GM20431 (cell line): Measurements from ENCODE around the gene QSOX2.

Source experiments
- in situ Hi-C: fragments of 300-500 bp; cut with MseI, MboI; formaldehyde crosslinking; loops from one replicate; pipeline ENCODE4 v1.15.0; 2020; ENCODE audit warnings: low sequenced_read_pairs; ENCODE audit not compliant: unreplicated experiment

The QSOX2 gene, protein sequence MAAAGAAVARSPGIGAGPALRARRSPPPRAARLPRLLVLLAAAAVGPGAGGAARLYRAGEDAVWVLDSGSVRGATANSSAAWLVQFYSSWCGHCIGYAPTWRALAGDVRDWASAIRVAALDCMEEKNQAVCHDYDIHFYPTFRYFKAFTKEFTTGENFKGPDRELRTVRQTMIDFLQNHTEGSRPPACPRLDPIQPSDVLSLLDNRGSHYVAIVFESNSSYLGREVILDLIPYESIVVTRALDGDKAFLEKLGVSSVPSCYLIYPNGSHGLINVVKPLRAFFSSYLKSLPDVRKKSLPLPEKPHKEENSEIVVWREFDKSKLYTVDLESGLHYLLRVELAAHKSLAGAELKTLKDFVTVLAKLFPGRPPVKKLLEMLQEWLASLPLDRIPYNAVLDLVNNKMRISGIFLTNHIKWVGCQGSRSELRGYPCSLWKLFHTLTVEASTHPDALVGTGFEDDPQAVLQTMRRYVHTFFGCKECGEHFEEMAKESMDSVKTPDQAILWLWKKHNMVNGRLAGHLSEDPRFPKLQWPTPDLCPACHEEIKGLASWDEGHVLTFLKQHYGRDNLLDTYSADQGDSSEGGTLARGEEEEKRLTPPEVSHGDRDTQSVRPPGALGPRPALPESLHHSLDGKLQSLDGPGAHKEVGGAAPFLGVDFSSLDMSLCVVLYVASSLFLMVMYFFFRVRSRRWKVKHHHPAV

DNA sequence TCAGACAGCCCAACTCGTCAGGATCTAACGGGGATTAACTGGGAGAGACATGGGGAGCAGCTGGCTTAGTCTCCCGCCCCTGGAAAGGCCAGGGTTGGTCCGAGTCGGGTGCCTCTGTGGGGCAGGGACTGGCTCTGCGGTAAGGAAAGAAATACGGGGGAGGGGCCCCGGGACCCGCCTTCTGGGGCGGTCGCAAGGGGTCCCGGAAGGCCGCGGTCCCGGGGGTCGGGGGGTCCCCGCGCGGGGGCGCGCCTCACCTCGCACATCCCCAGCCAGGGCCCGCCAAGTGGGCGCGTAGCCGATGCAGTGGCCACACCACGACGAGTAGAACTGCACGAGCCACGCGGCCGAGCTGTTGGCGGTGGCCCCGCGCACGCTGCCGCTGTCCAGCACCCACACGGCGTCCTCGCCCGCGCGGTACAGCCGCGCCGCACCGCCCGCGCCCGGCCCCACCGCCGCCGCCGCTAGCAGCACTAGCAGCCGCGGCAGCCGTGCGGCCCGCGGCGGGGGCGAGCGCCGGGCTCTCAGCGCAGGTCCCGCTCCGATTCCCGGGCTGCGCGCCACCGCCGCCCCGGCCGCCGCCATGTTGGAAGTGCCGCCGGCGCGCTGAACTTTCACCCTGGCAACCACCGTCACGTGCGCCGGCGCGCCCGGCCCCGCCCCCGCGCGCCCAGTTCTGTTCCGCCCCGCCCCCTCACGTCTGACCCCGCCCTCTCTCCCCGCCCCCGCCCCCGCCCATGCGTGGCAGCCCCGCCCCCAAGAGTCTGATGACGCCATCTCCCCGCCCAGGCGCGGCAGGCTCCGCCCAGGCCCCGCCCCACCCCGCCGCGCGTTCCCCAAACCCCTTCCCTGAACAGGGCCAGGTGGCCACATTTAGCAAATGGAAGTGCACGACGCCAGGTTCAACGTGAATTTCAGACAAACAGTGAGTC is at the start of gene QSOX2:
QSOX2 (minus strand) TSS at position 594 of the 932 bp plus-strand sequence; CDS start at position 585, 9 bp downstream.
- in situ Hi-C loops, result no loop called here

DNA sequence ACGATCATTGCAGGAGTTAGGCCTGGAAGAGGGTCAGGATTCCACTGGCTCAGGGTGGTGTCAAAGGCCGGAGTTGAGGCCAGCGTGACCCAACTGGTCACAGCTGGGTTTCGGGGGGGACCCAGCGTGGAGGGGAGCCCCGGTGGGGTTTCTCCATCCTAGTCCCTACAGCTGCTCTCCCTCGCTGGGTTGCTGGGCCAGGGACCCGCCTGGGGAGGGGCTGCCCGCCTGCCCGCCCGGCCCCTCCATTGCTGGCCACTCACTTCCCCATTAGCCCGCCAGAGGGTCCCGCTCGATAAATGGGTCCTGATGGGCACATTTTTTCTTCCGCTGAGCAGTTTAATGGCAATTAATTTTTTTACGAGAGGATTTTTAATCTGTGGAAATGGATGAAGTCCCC is 49.4 kb upstream of the QSOX2 start:
- in situ Hi-C loops, result no loop called here

DNA sequence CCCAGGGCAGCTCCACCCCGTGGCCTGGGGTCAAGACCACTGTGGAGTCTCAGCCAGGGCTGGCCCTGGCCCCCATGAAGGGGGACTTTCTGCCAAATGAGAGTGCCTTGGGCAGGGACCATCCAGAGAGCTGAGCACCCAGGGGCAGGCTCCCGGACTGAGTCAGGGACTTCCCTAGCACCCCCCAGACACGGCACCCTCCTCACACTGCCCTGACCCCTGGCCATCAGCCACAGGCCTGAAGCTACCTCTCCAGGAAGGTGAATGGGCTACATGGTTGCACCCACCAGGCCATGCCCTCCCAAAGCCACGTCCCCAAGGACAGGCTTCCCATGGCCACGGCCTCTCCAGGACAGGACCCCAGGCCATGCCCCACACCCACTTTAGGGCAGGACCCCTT is 48.8 kb upstream of the QSOX2 start:
- in situ Hi-C loops, result no loop called here

DNA sequence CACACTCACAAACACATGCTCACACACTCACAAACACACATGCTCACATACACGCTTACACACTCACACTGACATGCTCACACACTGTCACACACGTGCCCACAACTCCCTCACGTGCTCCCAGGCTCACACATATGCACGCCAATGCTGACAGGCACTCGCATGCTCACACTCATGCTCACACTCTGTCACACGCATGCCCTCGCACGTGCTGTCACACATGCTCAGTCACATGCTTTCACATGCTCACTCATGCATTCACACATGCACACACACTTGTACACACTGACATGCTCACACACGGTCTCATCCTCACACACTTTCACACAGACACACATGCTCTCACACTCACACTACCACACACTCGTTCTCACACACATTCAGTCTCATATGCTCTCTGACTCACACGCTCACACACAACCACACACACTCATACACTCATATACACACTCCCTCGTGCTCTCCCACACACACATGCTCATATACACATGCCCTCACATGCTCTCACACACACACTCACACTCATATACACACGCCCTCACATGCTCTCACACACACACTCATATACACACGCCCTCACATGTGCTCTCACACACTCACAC is 48.0 kb upstream of the QSOX2 start:
- in situ Hi-C loops, result no loop called here

DNA sequence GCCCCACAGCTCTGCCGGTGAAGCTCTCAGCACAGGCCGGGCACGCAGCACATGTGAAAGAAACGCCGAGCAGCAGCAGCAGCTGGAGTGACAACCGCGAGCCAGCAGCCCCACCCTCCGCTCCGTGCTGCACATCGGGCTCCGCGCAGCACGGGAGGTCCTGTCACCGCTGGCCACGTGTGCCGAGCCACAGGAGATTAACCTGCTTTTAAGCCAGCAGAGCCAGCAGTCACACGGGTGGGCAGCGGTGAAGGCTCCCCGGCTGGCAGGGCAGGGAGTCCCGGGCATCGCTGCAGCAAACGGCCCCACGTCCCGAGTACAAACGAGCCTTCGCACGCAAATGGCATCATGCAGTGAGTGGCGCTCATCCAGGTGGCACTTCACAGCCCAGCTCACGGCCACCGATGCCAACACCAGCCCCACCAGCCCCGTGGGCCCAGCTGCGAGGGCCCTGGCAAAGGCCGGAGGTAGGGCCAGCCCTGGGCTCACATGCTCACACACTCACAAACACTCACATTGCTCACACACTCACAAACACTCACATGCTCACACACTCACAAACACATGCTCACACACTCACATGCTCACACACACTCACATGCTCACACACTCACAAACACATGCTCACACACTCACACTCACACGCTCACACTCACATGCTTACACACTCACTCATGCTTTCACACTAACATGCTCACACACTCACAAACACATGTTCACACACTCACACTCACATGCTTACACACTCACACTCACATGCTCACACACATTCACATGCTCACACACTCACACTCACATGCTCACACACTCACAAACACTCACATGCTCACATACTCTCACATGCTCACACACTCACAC is 47.2 kb upstream of the QSOX2 start:
- in situ Hi-C loops, result no loop called here

DNA sequence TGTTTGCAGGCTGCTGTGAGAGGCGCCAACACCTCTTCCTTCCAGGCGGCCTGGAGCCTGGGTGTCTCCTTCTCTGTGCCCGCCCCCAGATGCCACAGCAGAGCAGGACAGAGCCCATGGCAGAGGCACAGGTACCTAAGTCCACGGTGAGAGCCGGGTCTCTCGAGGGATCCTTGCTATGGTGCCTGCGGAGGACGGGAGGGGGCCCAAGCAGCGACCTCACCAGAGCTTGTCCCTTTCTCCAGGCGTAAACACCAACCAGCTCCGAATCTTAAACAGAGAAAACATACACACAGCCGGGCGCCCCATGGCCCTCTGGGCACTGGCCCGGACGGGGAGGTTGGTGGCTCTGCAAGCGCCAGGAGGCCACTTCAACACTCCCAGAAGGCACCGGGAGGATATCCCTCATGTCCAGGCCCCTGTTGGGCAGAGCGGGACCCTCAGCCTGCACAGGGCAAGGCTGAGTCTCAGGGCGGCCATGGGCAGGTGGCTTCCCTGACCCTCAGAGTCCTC is 46.5 kb upstream of the QSOX2 start:
- in situ Hi-C loops, result no loop called here

DNA sequence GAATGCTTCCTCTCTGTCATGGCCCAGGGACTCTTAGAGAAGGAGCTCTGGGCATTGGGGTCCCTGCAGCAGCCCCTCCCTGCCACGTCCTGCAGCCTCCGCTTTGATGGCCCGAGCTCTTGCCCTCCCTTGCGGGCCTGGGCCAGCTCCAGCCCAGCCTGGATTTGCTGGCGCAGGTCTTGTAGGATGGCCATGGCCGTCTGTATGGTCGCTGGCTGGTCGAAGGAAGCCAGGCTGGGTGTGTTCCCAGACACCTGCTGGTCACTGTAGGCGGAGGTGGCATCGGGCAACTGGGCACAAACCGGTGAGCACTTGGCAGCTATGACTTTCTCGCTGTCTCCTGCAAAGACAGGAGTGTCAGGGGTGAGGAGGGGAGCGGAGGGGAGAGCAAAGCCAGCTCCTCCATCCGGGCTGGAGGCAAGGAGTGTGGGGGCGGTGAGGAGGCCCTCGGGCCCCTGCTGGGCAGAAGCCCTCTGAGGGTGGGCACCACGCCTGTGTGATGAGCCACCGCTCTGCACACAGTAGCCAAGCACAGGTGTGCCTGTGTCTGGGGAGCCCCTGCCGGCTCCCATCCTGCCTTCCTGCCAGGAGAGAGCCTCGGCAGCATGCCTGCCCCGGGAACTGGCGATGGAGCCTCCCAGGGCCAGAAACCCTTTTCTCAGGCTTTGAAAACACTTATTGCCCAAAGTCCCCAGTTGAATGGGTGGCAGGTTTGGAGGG is 45.9 kb upstream of the QSOX2 start:
- in situ Hi-C loops, result no loop called here

DNA sequence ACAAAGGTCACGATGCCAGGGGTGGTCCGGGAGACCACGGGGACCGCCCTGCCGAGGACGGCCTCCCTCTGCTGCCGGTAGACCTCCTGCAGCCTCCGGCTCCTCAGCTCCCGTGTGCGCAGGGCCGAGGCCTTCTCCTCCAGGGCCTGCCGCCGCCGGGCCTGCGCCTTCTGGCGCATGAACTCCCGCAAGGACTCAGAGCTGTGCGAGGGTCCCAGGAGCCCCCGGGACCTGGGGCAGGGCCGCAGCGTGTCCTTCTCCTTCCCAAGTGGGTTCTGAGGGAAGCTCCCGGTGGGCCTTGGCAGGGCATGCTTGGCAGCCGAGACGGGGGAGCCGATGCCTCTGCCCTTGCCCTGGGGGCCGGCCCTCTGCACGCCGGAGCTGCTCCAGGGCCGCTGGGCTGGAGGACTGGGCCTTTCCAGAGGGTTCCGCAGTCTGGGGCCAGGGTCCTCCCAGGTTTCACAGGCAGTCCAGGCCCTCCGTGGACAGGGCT is 44.9 kb upstream of the QSOX2 start:
- in situ Hi-C loops, result no loop called here

DNA sequence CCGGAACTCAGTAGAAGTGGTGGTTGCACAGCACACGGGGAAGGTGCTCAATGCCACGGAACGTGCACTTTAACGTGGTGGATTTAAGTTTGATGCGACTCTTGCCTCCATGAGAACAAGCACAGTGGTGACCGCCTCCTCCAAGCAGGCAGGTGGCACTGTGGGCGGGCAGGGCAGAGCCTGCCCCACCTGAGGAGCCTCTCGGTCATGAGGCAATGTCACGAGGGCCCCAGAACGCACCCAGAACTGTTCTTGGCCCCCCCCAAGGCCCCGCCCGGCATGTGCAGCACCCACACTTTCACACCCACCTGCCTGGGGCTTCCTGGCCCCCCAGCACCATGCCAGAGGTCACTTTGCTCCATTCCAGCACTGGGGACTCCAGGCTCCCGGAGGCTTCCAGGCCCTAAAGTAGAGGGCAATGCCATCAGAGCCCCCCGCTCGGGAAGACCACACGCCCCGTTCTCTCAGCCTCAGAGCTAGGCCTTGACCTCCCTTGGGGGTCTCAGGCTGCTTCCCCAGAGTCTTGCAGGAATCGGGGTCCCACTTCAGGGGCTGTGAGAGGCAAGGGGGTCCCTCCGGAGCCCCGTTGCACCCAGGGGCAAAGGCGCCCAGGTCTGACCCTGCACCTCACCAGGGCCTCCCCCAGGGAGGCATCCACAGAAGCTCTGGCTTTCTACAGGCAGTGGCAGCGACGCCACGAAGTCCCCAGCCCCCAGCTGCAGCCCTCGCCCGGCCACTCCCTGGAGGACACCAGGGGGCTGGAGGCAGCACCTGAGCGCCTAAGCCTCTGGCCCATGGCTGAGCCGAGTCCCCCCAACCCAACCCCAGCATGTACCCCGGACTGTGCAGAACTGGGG is 44.3 kb upstream of the QSOX2 start:
- in situ Hi-C loops, result no loop called here

DNA sequence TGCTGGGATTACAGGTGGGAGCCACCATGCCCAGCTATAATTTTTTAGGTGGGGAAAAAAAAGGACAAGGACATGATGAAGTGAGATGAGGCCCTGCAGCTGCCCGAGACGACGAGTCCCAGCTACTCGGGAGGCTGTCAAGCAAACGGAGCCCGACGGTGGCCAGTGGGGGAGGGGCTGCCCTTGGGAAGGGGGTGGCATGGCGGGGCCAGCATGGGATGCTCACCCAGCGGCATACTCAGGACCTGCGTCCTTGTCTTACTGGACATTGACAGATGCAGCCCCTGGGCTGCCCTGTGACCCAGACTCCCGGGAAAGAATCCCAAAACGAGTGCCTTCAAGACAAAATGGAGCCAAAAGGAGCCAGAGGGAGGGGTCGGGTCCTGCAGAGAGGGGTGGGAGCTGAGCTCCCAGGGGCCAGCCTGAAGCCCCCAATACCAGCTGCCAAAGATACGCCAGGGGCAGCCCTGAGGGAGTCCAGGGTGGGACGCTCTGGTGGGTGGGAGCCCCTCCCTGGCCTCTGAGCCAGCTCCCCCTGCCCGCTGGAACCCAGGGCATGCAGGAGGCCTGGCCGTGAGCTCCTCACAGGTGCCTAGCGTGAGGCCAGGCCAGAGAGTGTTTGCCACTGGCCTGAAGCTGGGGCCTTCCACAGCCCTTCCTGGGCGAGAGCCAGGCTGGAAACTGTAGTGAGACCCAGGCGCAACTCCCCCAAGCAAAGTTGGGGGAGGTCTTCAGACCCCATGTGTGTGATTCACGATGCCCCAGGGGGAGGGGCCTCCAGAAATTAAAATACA is 42.5 kb upstream of the QSOX2 start:
- in situ Hi-C loops, result no loop called here

DNA sequence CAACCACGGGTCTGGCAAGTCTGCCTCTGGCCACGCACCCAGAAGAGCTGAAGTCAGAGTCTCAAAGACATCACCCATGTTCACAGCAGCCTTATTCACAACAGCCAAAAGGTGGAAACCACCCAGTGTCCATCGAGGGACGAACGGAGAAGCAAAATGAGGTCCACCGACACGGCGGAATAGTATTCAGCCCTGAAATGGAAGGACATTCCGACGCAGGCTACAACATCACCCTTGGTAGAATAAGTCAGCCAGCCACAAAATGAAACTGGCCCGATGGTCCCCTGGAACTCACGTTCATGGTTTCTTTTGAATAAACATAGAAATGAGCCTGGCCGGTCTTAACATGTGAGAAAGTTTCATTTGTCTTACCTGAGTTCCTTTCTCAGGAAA is 41.4 kb upstream of the QSOX2 start:
- in situ Hi-C loops, result no loop called here

DNA sequence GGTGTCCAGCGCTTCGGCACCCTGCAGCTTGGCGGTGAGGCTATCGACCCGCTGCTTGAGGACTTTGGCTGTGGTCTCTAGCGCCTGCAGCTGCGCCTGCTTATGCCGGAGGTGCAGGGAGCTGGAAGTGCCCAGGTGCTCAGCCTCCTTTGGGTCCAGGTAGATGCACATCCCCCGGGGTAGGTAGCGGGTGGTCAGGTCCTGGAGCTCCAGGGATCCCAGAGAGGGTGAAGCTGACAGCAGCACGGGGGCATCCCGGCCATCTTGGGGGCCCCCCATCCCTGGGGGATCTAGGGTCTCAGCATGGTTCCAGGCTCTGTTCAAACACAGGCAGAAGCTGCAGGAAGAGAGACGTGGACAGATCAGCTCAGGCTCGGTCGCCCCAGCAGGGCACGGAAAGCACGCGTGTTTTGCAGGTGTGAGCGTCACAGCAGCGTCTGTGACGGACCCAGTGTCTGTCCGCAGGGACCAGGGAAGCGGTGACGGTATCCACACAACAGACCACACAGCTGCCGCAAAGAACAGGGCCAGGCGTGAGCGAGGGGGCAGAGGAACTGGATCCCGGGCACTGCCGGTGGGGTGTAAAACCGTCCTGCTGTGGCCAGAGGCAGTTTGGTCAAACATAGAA is 40.9 kb upstream of the QSOX2 start:
- in situ Hi-C loops, result no loop called here

DNA sequence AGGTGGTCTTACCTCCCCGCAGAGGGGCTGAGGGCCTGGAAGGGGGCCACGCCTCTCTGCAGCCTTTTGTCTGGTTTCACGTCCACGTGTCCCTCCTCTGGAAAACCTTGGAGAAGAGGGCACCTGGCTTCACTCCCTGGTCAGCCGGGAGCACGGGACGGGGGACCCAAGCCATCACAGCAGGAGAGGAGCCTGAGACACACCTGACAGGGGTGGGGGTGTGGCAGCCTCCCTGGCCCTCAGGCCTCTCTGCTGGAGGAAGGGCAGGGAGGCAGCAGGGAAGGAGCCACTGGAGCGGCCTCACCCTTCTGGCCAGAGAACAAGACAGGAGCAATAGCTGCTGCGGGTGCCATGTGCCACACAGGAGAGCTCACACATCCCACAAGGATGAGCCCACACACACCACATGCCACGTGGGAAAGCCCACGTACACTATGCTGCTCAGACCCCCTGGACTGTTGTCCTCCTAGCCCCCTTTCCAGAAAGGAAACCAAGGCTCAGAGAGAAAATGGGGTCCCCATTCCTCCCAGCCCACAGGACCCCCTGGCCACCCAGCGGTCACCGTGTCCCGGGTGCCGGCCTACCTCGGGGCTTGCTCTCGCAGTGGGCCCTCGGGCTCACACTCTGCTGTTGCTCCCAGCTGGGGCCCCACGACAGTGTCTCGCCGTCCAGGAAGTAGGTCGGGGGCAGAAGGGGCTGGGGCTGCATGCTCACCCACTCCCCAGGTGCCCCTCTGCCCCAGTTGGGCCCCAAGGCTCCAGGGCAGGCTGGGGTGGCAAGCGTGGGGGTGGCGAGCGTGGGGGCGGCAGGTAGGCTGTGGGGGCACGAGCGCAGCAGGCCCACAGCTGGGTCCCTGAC is 40.1 kb upstream of the QSOX2 start:
- in situ Hi-C loops, result no loop called here

DNA sequence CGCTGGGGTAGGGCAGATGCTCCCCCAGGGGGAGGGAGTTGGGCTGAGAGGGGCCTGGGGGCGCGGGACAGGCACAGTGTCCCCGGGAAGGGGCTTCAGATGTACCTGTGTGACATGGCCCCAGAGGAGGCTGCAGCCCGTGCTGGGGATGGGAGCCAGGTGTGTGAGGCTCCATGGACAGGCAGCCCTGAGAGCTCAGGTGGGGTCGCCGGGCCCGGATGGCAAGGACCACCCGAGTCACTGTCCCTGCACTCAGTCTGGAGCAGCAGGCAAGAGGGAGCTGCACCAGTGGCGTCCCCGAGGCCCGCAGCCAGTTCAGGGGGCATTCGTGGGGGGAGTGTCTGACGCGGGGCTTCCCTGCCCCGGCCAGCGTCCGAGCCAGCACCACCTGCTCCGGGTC is 39.3 kb upstream of the QSOX2 start:
- in situ Hi-C loops, result no loop called here

DNA sequence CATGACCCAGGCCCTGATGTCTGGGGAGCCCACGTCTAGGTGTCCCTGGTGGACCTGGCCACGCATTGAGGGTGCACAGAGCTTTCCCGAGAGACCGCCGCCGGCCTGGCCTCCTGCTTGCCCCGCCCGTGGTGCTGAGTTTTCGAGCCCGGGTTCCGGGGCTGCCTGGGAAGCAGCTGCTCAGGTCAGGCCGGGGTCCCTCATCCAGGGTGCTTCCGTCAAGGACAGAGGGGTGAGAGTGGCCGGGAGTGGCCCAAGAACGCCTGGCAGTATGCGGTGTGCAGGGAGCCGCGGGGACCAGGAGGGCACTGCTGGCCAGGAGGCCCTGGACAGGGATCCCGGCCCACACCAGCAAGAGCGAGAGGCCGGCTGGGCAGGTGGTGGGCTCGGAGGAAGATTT is 38.7 kb upstream of the QSOX2 start:
- in situ Hi-C loops, result no loop called here
